GM12874 (cell line): ENCODE measurements around the gene ARCN1.

Experiments used
- CTCF ChIP-seq: IDR thresholded peaks from 2 replicates; pipeline ENCODE4 v1.5.1; 2011; ENCODE audit warnings: low read depth, mild to moderate bottlenecking, control low read depth, low read length, moderate library complexity; ENCODE audit not compliant: insufficient read depth

The ARCN1 gene

GRCh38 chr11:118622376-118623268, 50.4 kb downstream of the ARCN1 start:
- TF ChIP-seq CTCF, result no peak

DNA sequence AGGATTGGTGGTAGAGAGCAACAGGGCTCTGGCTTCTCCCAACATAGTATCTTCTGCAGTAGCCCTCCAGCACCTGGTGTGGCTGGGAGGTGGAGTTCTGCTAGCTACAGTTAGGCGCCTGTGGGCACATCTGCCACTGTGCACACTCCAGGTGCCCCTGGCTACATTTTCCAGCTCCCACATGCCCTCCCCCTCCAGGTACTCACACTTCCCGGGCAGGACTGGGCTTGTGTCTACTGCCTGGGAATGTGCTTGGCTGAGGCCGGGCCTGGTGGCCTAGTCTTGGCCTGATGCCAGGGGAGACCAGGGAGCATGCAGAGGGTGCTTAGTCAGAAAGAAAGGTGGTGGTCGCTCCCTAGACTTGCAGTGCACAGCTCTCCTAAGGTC, 51.1 kb downstream of the ARCN1 start:
- no peak for TF ChIP-seq CTCF

DNA sequence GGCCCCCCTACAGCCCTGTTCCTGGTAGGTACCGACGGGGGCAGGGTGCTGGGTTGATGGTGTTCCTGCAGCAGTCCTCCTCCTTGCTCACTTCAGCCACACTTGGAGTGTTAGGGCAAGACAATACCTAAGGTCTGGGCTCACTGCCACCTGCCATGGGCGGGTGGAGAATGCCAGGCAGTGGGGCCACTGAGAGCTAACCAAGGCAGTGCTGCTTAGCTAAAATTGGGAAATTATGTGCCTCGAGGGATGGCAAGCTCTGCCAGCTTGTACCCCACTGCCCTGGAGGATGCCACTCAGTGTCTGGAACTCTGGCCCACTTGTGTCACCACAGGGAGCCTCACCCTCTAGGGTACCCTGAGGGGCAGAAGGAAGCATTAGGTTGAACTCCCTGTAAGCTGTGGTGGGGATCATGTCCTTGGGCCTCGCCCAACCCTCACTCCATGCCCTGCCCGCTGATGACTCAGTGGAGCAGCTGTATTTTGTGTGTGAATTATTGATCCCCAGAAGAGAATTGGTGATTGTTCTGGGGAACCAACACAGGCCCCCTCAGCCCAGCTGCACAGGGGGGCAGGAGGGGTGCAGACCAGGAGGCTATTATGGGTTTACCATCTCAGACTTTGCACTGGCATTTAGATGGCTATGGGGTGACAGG, 53.0 kb downstream of the ARCN1 start:
- no peak for TF ChIP-seq CTCF

- no peak for TF ChIP-seq CTCF
Measured at GRCh38 chr11:118625976-118626375, 53.8 kb downstream of the ARCN1 start.

- no peak for TF ChIP-seq CTCF
Measured at GRCh38 chr11:118627566-118627965, 55.4 kb downstream of the ARCN1 start.

DNA sequence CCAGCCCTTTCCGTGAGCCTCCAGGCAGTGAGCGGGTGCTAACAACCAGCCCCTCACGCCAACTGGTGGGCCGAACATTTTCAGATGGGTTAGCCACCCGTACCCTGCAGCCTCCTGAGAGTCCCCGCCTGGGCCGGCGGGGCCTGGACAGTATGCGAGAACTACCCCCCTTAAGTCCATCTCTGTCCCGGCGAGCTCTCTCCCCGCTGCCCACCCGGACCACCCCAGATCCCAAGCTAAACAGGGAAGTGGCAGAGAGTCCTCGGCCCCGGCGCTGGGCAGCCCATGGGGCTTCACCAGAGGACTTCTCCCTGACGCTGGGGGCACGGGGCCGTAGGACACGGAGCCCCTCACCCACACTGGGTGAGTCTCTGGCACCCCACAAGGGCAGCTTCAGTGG, 55.8 kb downstream of the ARCN1 start:
- no peak for TF ChIP-seq CTCF

- no peak for TF ChIP-seq CTCF
Measured at GRCh38 chr11:118628432-118628831, 56.2 kb downstream of the ARCN1 start.
